ENCODE data around the gene OR4S1. TPM values are rescaled to one million over a fixed set of nuclear protein-coding genes. Genes with fewer than 3 reads are reported as not detected.
"Not testable (repeated sequence)": the region's sequence is repeated elsewhere in the genome, so short reads cannot be mapped to it uniquely, and the experiment has no call there.

OR4S1 gene
- total RNA-seq, 2 donors from 2014 or later = not detected

GRCh38 chr11:48307760-48308386 lies 1.9 kb downstream of the OR4S1 start:
- no peak overlapping the region for H3K4me3 ChIP-seq

GRCh38 chr11:48313590-48313989 lies 7.6 kb downstream of the OR4S1 start:
- H3K4me3 ChIP-seq; DNase-seq; H3K4me1 ChIP-seq; H3K36me3 ChIP-seq; H3K9ac ChIP-seq (ENCODE audit: low read depth in 2 of 2, low read length in 2 of 2); H3K9me3 ChIP-seq; intact Hi-C loops (cut with DNase I); H3K27me3 ChIP-seq; H3K27ac ChIP-seq: not testable (repeated sequence)

More at GRCh38 chr11:48307760-48308386, 1.9 kb downstream of the OR4S1 start:
- no peak overlapping the region for H3K9ac ChIP-seq (ENCODE audit: low read depth in 2 of 2, low read length in 2 of 2)
- no peaks in the 10 kb centered on the region for H3K27me3 ChIP-seq
- no peaks in the 10 kb centered on the region for H3K9me3 ChIP-seq
- H3K36me3 ChIP-seq = no peaks in the 10 kb centered on the region
- peak; percentile 70 for TF ChIP-seq CTCF (IDR thresholded peaks at IDR 0.05)
- peak; percentile 74 for DNase-seq
- H3K27ac ChIP-seq = no peak overlapping the region
- intact Hi-C loops (cut with DNase I) = no loop called here
- no peaks in the 10 kb centered on the region for H3K4me1 ChIP-seq

GRCh38 chr11:48319813-48320212 lies 13.8 kb downstream of the OR4S1 start:
- H3K4me1 ChIP-seq; H3K9me3 ChIP-seq; H3K9ac ChIP-seq (ENCODE audit: low read depth in 2 of 2, low read length in 2 of 2); H3K36me3 ChIP-seq; H3K4me3 ChIP-seq; H3K27me3 ChIP-seq; H3K27ac ChIP-seq; intact Hi-C loops (cut with DNase I); DNase-seq: not testable (repeated sequence)

GRCh38 chr11:48324620-48325019 lies 18.6 kb downstream of the OR4S1 start, which contains the start of gene OR4C3:
Gene OR4C3, plus strand, starts transcription at chr11:48324920. Its CDS starts 102 bp downstream, at chr11:48325022.
- H3K9ac ChIP-seq (ENCODE audit: low read depth in 2 of 2, low read length in 2 of 2); DNase-seq; intact Hi-C loops (cut with DNase I); H3K27ac ChIP-seq; H3K4me1 ChIP-seq; H3K4me3 ChIP-seq; H3K27me3 ChIP-seq; H3K36me3 ChIP-seq; H3K9me3 ChIP-seq: not testable (repeated sequence)

- Histone ChIP-seq H3K4me1 (no peaks in the 10 kb centered on the region), H3K36me3 (no peaks in the 10 kb centered on the region), H3K9ac (ENCODE audit: low read depth in 2 of 2, low read length in 2 of 2) (no peak overlapping the region), H3K9me3 (no peaks in the 10 kb centered on the region), H3K27ac (no peak overlapping the region), H3K4me3 (no peak overlapping the region), H3K27me3 (no peaks in the 10 kb centered on the region)
- no peak for DNase-seq
- TF ChIP-seq CTCF (IDR thresholded peaks at IDR 0.05) = no peak
- intact Hi-C loops (cut with DNase I) = no loop called here
Observed at GRCh38 chr11:48341466-48341865, 35.4 kb downstream of the OR4S1 start.

DNA sequence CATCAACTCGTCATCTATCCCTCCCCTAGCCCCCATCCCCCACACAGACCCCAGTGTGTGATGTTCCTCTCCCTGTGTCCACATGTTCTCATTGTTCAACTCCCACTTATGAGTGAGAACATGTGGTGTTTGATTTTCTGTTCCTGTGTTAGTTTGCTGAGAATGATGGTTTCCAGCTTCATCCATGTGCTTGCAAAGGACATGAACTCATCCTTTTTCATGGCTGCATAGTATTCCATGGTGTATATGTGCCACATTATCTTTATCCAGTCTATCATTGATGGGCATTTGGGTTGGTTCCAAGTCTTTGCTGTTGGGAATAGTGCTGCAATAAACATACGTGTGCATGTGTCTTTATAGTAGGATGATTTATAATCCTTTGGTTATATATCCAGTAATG lies 36.5 kb downstream of the OR4S1 start:
- H3K27ac ChIP-seq; H3K9me3 ChIP-seq; intact Hi-C loops (cut with DNase I); H3K4me3 ChIP-seq; H3K36me3 ChIP-seq; H3K4me1 ChIP-seq; H3K9ac ChIP-seq (ENCODE audit: low read depth in 2 of 2, low read length in 2 of 2); H3K27me3 ChIP-seq; DNase-seq: not testable (repeated sequence)

GRCh38 chr11:48346286-48346685 lies 40.3 kb downstream of the OR4S1 start:
- H3K36me3 ChIP-seq; intact Hi-C loops (cut with DNase I); DNase-seq; H3K27me3 ChIP-seq; H3K4me3 ChIP-seq; H3K4me1 ChIP-seq; H3K9me3 ChIP-seq; H3K27ac ChIP-seq; H3K9ac ChIP-seq (ENCODE audit: low read depth in 2 of 2, low read length in 2 of 2): not testable (repeated sequence)

DNA sequence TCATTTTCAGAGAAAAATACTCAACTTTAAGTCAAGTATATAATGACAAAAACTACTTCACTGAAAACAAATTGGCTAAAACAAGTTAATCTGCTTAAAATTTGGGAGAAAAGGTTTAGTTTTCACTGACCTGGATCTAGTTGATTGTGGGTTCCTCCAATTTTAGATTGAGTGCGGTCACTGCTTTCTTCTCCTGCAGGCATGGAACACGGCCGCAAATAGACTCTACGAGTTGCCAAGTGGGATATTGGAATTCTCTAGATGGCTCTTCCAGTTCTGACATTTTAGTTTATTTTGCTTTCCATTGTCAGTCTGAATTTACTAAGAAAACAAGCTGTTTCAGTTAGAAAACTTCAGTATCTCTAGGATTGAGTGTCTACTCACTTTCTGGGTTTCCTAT lies 48.0 kb downstream of the OR4S1 start:
- Histone ChIP-seq H3K4me3 (no peak overlapping the region), H3K4me1 (no peaks in the 10 kb centered on the region), H3K9me3 (no peaks in the 10 kb centered on the region), H3K36me3 (no peaks in the 10 kb centered on the region), H3K27me3 (no peaks in the 10 kb centered on the region), H3K9ac (ENCODE audit: low read depth in 2 of 2, low read length in 2 of 2) (no peak overlapping the region), H3K27ac (no peak overlapping the region)
- intact Hi-C loops (cut with DNase I) = no loop called here
- DNase-seq = no peak
- TF ChIP-seq CTCF (IDR thresholded peaks at IDR 0.05) = no peak

Data from colonic mucosa (tissue), 4 donors.